ENCODE data around the gene XPNPEP1.

XPNPEP1 gene

DNA sequence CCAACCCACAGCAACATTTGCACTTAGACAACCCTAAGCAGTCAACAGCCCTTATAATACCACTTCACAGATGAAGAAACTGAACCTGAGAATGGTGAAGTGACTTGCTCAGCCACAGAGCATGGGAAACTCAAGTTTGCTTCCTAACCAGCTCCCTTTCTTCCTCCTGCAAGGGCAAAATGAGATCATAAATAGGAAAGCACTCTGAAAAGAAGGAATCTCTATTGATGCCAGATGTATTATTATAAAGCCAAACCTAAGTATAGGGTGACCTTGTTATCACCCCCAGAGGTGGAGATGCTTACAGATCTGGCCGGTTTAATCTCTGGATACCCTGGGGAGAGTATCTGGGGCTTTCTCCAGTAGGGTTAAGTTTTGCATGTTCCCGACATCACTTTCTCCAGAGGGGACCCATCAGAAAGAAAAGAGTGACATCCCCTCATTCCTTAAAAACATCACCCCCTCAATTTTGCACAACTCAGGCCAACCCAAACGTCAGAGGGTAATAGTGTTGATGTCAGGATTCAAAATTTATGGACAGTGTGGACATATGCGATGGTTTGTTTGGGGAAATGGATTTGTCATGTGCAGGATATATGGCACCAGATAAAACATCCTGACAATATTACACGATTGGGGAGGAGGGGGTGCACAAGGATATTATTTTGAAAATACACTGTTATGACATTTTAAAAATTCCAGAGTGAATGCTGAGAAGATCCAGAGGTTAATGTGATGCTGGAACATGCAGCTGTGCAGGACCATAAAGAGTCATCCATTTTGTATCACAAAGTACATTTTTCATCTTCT, 24.0 kb upstream of the XPNPEP1 start:
- no peak for DNase-seq (ENCODE audit: low spot score)

DNA sequence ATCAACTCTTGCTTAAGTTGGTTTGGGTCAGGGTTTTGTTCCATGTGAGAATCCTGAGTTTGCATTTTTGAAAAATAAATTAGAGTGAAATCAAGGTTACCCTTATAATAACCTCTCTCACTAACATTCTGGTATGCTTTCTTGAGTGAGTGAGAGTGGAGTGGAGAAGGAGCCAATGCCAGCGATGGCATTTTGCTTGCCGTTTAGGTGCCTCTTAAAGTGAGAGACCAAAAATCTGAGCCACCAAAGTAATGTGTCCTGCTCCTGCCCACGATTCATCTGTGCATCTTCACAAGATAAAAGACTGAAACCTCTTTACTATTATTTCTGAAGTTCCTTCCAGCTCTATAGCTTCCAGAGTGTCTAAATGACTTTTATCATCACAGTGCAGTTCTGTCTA, 23.4 kb upstream of the XPNPEP1 start:
- no peak for DNase-seq (ENCODE audit: low spot score)

DNA sequence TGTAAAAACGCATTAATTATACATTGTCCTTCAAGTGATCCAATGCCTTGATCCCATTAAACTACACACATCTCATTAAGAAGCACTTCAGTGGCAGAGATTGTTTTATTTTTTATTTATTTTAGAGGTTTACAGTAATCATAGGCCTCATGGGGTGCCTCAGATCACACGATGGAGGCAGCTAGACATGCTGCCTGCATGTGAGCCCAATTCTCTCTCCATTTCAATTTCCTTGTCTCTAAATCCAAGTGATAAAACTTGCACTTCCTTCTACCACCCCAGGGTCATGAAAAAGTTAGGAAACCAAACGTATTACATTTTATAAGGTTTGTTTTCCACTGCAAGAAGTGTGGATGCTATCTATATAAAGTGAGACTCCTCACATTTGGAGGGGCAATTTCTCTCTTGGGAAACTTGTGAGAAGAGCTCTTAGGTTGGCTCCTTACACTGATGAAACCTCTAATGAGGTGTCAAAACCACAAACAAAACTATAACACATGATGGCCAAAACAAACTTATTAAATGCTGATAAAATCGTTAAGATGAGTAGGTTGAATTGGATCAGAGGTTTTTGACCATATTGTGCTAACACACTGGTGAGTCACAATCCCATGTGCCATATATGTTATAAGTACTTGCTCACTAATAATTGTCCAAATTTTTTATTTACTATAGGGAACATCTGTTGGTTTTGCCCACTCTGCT, 22.3 kb upstream of the XPNPEP1 start:
- DNase-seq (ENCODE audit: low spot score): no peak

DNA sequence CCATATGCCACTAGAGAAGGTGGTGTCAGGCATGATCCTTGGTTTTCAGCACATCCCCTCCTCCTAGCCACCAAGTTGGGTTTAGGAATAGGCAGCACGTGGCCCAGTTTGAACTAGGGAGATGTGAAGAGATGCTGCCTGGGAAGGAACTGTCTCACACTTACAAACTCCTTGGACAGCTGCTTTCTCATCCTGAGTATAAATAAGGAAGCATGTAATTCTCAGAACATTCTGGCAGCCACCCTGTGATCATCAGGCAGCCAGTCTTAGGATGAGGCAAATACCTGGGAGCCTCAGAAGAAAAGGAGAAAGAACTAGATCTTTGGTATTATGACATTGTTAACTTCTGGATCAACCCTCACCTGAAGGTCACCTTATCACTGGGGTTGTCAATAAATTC, 21.3 kb upstream of the XPNPEP1 start:
- no peak for DNase-seq (ENCODE audit: low spot score)

DNA sequence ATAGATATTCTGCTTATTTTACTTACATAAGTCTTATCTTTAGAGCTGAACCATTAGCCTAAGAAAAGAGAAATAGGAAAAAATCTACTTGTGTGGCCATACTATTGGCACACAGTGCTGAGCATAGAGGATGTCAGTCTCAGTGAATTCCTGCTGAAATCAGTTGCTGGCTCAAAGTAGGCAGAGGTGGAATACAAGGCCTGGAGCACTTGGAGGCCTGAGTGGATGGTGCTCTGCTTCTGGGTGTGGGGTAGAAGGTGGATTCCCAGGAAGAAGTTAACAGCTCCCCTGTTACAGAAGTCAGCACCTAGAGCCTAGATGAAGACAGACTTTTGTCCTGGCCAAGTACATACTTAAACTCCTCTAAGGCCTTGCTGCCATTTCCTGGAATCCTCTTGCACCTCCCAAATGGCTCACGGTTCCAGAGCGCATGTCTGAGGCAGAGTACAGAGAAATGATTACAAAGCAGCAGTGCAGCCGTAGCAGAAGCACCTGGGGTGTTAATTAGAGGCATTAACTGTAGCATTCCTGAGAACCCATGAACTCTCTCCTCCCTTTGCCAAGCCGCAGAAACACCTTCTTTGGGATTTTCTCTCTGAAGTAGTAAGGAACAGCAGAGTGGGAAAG, 18.0 kb upstream of the XPNPEP1 start:
- no peak for DNase-seq (ENCODE audit: low spot score)

DNA sequence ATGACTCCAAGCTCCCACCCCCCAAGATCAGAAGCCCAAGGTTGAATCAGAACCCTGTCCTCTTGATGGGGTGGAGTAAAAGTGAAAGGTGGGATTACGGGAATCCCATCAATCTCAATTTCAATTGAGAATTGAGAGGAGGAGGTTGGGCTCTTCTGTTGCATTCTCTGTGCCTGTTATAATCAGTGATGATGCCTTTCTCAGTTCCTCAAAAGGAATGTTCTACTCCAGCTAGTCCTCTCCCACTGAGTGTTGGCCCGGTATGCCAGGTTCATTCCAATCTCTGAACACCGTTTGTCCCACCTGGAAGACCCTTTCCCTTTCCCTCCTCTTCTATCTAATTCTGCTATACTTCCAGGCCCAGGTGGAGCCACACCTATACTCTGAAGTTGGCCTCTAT, 17.2 kb upstream of the XPNPEP1 start:
- DNase-seq (ENCODE audit: low spot score): no peak

DNA sequence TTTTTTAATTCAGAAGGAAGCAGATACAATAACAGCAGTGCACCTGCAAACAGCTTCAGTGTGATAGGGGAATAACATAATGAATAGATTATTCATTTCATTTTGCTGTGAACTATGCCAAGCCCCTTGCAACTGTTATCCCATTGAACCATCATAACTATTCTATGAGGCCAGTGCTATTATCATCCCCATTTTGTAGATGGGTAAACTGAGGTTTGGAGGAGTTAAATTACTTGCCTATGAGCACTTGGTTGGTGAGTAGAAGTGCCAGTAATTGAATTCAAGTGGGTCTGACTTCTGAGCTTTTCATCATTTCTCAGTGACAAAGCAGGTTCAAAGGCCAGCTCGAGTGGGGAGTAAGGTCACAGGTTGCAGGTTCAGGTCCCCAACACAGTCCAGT, 16.8 kb upstream of the XPNPEP1 start:
- DNase-seq (ENCODE audit: low spot score): no peak

DNA sequence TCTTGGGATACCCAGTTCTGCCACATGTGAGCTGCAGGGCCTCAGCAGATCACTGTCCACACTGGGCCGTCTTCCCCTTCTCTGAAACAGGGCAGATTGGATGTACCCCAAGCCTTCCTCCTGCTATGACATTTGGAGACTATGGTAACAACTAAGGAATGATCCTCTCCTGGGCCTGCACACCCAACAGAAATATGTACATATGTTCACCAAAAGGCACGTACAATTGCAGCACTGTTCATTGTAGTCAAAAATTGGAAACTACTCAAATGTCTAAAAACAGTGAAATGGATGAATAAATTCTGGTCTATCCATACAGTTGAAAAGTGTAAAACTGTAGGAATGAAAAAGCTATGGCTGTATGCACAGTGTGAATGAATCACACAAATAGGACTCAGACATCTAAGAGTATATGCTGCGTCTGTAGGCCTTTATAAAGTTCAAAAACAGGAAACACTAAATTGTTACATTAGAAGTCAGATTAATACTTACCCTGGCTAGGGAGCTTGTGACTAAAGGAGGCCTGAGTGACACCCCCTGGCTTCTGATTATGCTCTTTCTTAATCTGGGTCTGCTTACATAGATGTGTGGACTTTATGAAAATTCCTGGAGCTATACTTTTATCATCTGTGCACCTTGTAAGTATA, 16.1 kb upstream of the XPNPEP1 start:
- no peak for DNase-seq (ENCODE audit: low spot score)

DNA sequence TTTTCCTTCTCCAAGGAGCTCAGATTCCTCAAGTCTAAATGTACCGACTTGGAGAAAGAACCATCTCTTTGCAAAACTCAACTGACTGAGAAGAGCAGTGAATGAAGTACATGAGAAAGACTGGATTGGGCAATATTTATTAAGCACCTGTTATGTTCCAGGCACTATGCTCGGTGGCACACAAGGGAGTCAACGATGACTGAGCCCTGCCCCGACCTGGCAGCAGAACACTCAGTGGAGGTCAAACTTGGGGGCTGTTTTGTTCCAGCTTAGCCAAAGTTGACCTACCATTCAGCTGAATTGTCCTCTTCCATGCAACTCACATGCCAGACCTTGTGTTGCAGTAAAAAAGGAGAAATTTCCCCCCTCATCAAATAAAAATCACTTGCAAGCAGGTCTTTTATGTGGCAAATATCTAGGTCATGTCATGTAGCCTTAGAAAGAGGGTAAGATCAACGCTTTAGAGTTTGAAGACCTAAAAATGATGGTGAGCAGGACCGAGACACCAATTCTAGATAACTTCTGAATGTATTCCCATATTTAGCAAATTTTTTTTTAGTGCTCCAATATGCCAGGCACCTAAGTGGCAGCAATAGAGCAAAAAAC, 14.3 kb upstream of the XPNPEP1 start:
- no peak for DNase-seq (ENCODE audit: low spot score)

DNA sequence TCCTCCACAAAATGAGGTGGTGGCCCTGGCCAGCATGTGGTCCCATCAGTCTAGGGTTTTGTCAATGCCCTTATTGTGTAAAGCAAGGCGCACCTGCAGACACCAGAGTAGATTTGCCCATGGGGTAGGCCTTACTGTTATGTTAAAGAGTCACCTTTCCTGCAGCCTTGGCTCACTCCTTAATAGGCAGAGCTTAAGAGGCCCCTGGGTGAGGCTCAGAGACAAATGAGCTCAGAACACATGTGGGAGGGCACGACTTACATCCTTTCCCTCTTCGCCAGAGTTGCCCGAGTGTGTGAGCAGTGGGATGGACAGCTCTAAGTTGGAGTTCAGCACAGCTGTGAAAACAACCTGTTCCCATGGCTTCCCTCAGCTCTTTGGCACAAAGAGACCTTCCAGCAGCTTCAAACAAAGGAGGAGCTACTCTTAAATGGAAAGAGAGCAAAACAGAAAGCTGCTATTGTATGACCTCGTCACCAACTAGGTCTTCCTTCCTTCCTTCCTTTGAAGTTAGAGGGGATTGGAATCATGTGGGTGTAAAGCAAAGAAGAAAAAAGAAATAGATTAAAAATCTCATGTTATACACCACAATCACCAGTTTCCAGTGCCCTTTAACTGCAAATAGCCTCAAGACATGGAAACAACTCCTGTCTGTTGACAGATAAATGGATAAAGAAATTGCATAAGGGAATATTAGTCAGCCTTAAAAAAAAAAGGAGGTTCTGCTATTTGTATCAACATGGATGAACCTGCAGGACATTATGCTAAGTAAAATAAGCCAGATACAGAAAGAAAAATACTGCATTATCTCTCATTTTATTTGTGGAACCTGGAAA, 11.9 kb upstream of the XPNPEP1 start:
- no peak for DNase-seq (ENCODE audit: low spot score)

DNA sequence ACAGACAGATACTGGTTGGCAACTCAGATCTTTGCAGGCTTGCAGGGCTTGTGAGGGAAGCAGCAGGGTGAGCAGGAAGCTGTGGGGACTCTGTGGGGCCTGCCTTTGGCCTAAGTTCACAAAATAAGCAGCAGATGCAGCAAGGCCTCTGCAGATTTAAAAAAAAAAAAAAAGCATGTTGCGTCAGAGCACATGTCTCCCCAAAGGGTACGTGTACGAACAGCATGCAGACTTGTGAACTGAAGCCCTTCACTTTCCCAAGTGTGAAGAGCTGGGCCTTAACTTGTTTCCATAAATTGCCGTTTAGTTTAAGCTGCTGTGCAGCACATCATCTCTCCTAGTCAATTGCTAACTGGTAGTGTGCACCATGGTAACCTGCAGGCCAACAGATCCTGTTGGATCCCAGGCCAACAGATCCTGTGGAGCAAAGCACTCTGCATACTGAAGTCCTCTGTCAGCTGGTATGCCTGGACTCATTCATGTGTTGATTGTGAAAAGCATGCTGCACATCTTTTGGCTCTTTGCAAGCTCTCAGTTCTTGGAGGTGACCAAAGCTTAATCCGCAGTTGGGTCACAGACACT, 10.8 kb upstream of the XPNPEP1 start:
- no peak for DNase-seq (ENCODE audit: low spot score)

DNA sequence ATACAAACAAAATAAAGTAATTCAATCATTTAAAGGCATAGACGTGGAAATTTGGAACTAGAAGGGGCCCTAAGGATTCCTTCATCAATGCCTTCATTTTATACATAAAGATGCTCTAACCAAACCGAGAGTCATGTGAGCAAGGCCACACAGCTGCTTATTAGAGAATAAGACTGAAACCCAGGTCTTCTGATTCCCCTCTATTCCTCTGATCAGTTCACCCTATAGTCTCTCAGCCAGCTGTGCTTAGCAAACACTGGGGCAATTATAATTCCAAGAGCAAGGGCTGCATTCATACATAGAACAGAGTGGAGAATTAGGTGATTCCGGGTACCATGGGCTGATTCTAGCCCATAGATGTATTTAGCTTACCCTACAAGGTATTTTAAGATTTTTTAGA, 9.7 kb upstream of the XPNPEP1 start:
- no peak for DNase-seq (ENCODE audit: low spot score)

DNA sequence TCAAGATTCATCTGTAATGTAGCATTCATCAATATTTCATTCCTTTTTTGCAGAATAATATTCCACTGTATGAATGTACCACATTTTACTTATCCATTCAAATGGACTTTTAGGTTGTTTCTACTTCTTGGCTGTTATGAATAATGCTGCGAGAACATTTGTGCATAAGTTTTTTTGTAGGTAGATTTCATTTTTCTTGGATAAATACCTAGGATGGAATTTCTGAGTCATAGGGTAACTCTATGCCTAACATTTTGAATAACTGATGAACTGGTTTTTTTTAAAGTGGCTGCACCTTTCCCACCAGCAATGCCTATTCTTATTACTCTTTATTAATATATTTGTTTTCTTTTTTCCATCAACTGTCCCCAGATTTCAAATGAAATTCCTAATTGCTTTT, 9.1 kb upstream of the XPNPEP1 start:
- no peak for DNase-seq (ENCODE audit: low spot score)

DNA sequence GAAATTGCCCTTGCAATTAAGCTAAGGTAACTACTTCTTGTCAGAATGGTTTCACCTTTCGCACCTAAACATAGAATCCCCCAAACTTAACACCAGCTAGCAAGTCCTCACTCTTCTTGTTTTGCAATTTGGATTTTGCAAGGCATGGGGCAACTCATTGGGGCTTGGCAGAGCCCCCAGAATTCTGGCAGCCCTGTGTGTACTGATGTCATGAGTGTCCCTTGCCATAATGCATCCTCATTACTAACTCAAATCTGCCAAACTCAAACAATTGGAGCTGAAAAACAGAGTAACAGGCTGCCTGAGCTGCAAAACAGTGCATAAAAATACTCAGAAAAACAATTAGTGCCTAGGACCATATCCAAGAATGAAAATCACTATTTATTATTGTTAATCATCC, 7.9 kb upstream of the XPNPEP1 start:
- no peak for DNase-seq (ENCODE audit: low spot score)

DNA sequence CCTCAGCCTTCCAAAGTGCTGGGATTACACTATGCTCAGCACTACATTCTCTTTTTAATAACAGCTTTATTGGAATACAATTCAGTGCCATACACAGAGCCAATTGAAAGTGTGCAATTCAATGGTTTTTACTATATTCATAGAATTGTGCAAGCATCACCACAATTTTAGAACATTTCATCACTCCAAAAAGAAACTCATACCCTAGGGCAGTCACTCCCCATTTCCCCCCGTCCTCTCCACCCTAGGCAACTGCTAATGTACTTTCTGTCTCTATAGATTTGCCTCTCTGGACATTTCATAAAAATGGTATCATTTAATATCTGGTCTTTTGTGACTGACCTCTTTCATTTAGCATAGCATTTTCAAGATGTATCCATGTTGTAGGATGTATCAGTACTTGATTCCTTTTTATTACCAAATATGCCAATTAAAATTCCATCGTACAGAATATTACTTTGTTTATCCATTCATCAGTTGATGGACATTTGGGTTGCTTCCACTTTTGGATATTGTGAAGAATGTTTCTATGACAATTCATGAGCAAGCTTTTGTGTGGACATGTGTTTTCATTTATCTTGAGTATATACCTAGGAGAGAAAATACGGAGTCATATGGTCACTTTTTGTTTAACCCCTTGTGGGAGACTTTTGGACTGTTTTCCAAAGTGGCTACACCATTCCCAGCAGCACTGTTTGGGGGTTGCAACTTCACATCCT, 6.3 kb upstream of the XPNPEP1 start:
- no peak for DNase-seq (ENCODE audit: low spot score)

DNA sequence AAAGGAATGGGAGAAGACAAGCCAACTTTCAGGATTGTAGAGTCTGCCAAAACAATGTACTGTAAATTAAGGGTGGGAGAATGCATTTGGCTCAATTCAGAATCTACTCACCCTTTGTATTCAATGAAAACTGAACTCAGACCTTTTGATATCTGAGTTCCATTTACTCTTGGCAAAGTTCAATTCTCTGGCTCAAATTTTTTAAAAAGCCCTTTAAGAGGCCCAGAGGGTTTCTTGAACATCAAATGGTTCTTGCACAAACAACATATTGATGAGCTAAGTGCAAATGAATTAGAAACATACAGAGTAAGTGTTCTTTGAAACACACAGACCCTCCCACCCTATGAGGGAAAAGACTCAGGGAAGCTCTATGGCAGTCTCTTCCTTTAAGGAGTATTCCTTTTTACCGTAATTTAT, 5.2 kb upstream of the XPNPEP1 start:
- no peak for DNase-seq (ENCODE audit: low spot score)

DNA sequence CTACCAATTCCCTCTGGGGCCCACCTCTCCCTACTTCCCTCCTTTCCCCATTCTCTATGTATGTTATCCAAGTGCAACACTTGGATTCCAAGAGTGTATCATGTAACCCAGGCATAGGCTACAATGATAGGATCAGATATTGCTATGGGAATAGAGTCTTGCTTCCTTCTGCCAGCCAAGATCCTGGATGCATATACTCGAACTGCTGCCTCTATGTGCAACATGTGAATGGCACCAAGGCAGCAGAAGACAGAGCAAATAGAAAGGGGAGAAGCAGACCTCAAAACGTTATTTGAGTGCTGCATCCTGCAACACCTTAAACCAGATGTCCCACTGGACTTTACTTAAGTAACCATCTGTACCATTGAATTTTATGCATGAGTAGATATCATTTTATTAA, 3.5 kb upstream of the XPNPEP1 start:
- DNase-seq (ENCODE audit: low spot score): no peak

DNA sequence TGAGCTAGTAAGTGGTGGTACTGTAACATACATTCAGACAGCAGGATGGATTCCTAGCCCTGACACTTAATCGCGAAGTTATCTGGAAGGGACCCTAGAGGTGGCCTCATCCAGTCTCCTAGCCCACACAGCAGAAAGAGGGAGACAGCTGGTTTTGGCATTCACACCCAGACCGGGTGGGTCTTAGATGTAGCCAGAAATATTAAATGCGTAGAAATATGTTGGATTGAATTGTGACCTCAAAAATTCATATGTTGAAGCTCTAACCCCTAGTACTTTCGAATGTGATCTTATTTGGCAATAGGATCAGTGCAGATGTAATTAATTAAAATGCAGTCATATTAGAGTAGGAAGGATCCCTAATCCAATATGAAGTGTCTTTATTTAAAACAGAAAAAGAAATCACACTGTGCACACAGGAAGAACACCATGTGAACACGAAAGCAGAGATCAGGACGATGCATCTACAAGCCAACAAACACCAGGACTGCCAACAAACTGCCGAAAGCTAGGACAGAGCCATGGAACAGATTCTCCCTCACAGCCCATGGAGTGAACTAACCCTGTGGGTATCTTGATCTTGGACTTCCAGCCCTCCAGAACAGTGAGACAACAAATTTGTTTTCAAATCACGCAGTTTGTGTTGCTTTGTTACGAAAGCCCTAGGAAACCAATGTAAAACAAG, 2.9 kb upstream of the XPNPEP1 start:
- DNase-seq (ENCODE audit: low spot score): no peak

DNA sequence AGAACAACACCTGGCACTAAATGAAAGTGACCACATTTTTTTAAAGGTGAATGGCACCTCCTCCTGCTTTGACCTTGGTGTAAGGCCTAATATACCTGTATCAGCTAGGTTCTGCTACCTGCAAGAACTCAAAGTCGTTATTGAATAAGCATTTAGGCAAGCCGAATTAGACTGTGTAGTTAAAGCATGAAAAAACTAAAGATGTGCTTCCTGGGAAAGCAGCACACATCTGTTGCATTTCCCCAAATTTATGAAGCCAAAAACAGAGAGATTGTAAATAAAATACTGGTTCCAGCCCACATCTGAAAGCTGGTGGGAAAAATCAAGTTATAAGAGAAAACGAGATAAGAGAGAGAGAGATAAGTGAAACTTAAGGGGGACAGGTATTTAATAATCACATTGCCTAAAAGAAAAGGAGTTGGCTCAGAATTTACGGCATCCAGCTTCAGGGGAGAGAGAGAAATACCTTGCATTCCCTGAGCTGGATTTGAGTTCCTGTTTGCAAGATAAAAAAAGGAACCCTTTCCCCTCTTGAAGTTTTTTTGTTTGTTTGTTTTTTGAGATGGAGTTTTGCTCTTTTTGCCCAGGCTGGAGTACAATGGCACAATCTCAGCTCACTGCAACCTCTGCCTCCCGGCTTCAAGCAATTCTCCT, 1.8 kb upstream of the XPNPEP1 start:
- no peak for DNase-seq (ENCODE audit: low spot score)

Measured in D341Med (cell line).